Measurements from ENCODE around the gene PLP2. TPM values are rescaled to one million over a fixed set of nuclear protein-coding genes. Genes with fewer than 3 reads are reported as not detected.

Gene PLP2
- polyA plus RNA-seq, 1 donor (not counting 4 experiments of a cell fraction or from before 2014, with no cell fraction given), result 358 TPM

GRCh38 chrX:49198540-49199314, 27.0 kb downstream of the PLP2 start:
- Histone ChIP-seq H3K9me1 (ENCODE audit: control insufficient read depth, extremely low read depth, insufficient read depth, low read length) (no peaks in the 10 kb centered on the region), H3K27ac (ENCODE audit: control insufficient read depth, insufficient read depth, low read length) (no peak overlapping the region), H4K20me1 (ENCODE audit: control insufficient read depth, extremely low read depth, insufficient read depth, low read length) (no peaks in the 10 kb centered on the region), H3K4me1 (ENCODE audit: control insufficient read depth, extremely low read depth, insufficient read depth, low read length) (peaks cover 4% of the 10 kb centered on the region), H3K4me2 (ENCODE audit: control insufficient read depth, extremely low read depth, insufficient read depth, low read depth, low read length) (no peak overlapping the region), H3K9me3 (ENCODE audit: control insufficient read depth, low read depth, low read length) (no peaks in the 10 kb centered on the region), H3K9ac (ENCODE audit: control insufficient read depth, extremely low read depth, insufficient read depth, low read length) (no peak overlapping the region), H3K79me2 (ENCODE audit: control insufficient read depth, insufficient read depth, low read length) (no peaks in the 10 kb centered on the region), H3K36me3 (ENCODE audit: control insufficient read depth in 2 of 2, extremely low read depth in 1 of 2, insufficient read depth in 2 of 2, low read length in 2 of 2) (no peaks in the 10 kb centered on the region), H2AFZ (ENCODE audit: control insufficient read depth, low read length) (no peak overlapping the region), H3K27me3 (ENCODE audit: control insufficient read depth, extremely low read depth, insufficient read depth, low read length) (peaks cover 2% of the 10 kb centered on the region), H3K4me3 (ENCODE audit: control insufficient read depth in 2 of 3, extremely low read depth in 1 of 3, insufficient read depth in 2 of 3, low read depth in 1 of 3, low read length in 3 of 3) (no peak overlapping the region)
- DNase-seq (ENCODE audit: low read depth, low spot score) (no peak), FAIRE-seq (no peak)
- no peak for TF ChIP-seq EZH2 (IDR thresholded peaks at IDR 0.05; ENCODE audit: low read length)
- TF ChIP-seq, protein P1, sequence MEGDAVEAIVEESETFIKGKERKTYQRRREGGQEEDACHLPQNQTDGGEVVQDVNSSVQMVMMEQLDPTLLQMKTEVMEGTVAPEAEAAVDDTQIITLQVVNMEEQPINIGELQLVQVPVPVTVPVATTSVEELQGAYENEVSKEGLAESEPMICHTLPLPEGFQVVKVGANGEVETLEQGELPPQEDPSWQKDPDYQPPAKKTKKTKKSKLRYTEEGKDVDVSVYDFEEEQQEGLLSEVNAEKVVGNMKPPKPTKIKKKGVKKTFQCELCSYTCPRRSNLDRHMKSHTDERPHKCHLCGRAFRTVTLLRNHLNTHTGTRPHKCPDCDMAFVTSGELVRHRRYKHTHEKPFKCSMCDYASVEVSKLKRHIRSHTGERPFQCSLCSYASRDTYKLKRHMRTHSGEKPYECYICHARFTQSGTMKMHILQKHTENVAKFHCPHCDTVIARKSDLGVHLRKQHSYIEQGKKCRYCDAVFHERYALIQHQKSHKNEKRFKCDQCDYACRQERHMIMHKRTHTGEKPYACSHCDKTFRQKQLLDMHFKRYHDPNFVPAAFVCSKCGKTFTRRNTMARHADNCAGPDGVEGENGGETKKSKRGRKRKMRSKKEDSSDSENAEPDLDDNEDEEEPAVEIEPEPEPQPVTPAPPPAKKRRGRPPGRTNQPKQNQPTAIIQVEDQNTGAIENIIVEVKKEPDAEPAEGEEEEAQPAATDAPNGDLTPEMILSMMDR (optimal IDR thresholded peaks at IDR 0.05 in 1 of 3, IDR thresholded peaks at IDR 0.05 in 1 of 3, conservative IDR thresholded peaks at IDR 0.05 in 1 of 3; ENCODE audit: extremely low read depth in 1 of 3, insufficient read depth in 2 of 3, low read length in 3 of 3), result no peak
- dilution Hi-C loops (cut with MboI; ENCODE audit: extremely low pct_ligation_motif_present, low sequenced_read_pairs), result no loop called here

DNA sequence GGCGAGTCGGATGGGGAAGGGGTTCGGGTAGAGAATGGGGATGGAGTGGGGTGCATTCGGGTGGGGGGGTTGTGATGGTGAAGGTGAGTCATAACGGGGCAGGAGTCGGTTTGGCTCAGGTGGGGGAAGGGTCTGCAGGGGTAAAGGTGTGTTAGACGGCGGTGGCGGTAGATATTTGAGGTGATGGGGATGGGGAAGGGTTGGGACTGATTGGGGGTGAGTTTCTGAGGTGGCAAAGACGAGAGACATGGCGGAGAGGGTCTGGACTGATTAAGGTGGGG, 27.6 kb downstream of the PLP2 start:
- Histone ChIP-seq H3K36me3 (ENCODE audit: control insufficient read depth in 2 of 2, extremely low read depth in 1 of 2, insufficient read depth in 2 of 2, low read length in 2 of 2) (no peaks in the 10 kb centered on the region), H3K4me2 (ENCODE audit: control insufficient read depth, extremely low read depth, insufficient read depth, low read depth, low read length) (no peak overlapping the region), H3K4me3 (ENCODE audit: control insufficient read depth in 2 of 3, extremely low read depth in 1 of 3, insufficient read depth in 2 of 3, low read depth in 1 of 3, low read length in 3 of 3) (no peak overlapping the region), H2AFZ (ENCODE audit: control insufficient read depth, low read length) (no peak overlapping the region), H3K27me3 (ENCODE audit: control insufficient read depth, extremely low read depth, insufficient read depth, low read length) (peaks cover 2% of the 10 kb centered on the region), H3K9ac (ENCODE audit: control insufficient read depth, extremely low read depth, insufficient read depth, low read length) (no peak overlapping the region), H4K20me1 (ENCODE audit: control insufficient read depth, extremely low read depth, insufficient read depth, low read length) (no peaks in the 10 kb centered on the region), H3K27ac (ENCODE audit: control insufficient read depth, insufficient read depth, low read length) (no peak overlapping the region), H3K79me2 (ENCODE audit: control insufficient read depth, insufficient read depth, low read length) (no peaks in the 10 kb centered on the region), H3K4me1 (ENCODE audit: control insufficient read depth, extremely low read depth, insufficient read depth, low read length) (peaks cover 4% of the 10 kb centered on the region), H3K9me1 (ENCODE audit: control insufficient read depth, extremely low read depth, insufficient read depth, low read length) (no peaks in the 10 kb centered on the region), H3K9me3 (ENCODE audit: control insufficient read depth, low read depth, low read length) (no peaks in the 10 kb centered on the region)
- dilution Hi-C loops (cut with MboI; ENCODE audit: extremely low pct_ligation_motif_present, low sequenced_read_pairs), result no loop called here
- TF ChIP-seq, protein P1 (optimal IDR thresholded peaks at IDR 0.05 in 1 of 3, IDR thresholded peaks at IDR 0.05 in 1 of 3, conservative IDR thresholded peaks at IDR 0.05 in 1 of 3; ENCODE audit: extremely low read depth in 1 of 3, insufficient read depth in 2 of 3, low read length in 3 of 3), result no peak
- TF ChIP-seq EZH2 (IDR thresholded peaks at IDR 0.05; ENCODE audit: low read length), result no peak
- DNase-seq (ENCODE audit: low read depth, low spot score), result no peak
- no peak for FAIRE-seq

Data from keratinocyte (primary cell).